GM18873 (cell line): Measurements from ENCODE around the gene ZNF28.
A peak's percentile ranks its signal among the peaks of the same experiment; 100 is the strongest.
"Not testable (repeated sequence)": the region's sequence is repeated elsewhere in the genome, so short reads cannot be mapped to it uniquely, and the experiment has no call there.

Experiments used
- ATAC-seq: cut with Tn5 transposase; IDR thresholded peaks from one replicate; pipeline ENCODE4 v1.9.1; 2021; ENCODE audit warnings: mild to moderate bottlenecking, moderate library complexity, moderate number of reproducible peaks; ENCODE audit not compliant: unreplicated experiment, low FRiP score

Gene ZNF28

DNA sequence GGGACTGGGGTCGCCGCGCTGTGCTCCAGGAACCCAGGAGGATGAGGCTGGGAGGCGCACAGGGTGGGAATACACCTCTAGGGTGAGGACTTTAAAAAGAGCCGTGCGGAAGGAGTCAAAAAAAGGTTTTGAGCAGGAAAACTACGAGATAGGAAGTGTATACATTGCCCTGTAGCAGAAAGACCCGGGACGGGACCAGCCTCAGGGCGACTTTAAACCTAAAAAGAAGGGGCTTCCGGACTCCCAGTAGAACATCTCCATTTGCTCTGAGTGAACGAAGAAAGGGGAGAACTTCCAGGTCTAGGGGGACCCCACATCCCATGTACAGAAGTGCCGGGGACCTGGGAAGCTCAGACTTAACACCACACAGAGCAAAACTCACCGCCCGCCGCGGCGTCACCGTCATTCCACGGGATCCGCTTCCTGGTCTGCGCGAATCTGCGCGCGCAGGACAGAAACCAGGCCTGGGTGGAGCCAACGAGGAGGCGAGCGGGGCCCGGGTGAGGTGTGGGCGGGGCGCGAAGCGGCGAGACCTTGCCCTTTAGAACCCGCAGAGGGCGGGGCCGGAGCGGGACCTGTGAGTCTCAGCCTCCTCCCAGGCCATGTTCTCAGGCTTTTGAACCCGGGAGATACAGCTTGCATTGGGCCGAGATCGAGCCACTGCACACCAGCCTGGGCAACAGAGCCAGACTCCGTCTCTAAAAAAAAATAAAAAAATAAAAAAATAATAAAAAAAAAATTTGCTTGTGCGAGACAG lies at the start of gene ZNF28:
ZNF28 (minus strand) TSS at position 430 of the 757 bp plus-strand sequence. CDS start 3,675 bp downstream, outside the sequence.
- not testable (repeated sequence) for ATAC-seq

DNA sequence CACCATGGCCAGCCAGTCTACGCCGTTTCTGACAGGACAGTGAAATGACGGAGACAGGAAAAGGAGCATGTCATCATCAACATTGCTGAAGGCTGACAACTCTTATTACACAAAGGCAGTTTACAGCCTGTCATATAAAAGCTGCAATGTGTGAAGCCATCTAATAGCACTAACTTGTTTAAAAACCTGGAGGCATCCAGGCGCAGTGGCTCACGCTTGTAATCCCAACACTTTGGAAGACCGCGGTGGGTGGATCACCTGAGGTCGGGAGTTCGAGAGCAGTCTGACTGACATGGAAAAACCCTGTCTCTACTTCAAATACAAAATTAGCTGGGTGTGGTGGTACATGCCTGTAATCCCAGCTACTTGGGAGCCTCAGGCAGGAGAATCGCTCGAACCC lies 46.6 kb upstream of the ZNF28 start:
- ATAC-seq, result not testable (repeated sequence)

DNA sequence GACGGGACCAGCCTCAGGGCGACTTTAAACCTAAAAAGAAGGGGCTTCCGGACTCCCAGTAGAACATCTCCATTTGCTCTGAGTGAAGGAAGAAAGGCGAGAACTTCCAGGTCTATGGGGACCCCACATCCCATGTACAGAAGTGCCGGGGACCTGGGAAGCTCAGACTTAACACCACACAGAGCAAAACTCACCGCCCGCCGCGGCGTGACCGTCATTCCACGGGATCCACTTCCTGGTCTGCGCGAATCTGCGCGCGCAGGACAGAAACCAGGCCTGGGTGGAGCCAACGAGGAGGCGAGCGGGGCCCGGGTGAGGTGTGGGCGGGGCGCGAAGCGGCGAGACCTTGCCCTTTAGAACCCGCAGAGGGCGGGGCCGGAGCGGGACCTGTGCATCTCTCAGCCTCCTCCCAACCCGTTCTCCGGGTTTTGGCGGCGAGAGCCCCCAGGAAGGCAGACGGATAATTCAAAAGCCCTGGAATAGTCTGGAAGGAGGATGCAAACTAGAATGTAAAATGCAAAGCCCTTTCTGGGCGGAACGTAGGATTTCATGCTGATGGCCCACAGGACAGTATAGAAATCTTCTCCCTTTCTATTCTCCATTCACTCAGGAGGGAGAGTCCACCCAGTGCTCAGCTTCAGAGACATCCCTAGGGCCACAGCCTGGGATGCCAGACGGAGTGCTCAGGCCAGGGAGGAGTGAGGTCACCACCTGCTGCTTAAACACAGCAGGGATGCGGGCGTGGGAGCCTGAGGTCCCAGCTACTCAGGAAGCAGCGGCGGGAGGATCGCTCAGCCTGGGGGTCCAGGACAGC lies 36.2 kb upstream of the ZNF28 start, which contains the start of gene ZNF468:
ZNF468 (minus strand) TSS at position 242 of the 814 bp plus-strand sequence. CDS start 3,347 bp downstream, outside the sequence.
- ATAC-seq, result peak; percentile 83

DNA sequence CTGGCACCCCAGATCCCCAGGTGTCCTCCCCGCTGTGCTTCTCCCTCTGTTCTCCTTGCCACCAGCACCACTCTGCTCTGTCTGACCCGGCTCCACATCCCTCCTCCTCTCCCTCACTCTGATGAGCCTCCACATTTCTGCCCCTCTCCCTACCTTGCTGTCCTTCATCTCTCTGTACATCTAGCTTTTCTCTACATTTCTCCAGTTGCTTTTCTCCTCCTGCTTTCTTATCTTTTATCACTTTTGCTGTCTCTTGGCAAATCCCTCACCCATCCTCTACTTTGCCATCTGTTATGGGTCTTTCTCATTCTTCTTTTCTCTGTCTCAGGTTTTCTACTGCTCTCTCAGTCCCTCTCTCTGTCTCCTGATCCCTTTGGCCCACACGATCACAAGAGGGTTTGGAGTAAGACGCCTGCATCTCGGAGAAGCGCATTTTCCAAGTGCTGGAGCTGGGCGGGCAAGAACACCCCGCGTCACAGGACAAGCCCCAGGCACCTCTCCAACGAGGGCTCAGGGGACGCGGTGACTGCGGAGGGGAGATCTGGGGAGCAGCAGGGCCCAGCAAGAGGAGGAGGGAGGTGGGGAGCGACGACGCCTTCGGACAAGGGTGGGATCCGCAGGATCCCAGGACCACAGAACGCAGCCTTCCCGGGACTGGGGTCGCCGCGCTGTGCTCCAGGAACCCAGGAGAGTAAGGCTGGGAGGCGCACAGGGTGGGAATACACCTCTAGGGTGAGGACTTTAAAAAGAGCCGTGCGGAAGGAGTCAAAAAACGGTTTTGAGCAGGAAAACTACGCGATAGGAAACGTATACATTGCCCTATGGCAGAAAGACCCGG lies 35.3 kb upstream of the ZNF28 start:
- ATAC-seq, result not testable (repeated sequence)

DNA sequence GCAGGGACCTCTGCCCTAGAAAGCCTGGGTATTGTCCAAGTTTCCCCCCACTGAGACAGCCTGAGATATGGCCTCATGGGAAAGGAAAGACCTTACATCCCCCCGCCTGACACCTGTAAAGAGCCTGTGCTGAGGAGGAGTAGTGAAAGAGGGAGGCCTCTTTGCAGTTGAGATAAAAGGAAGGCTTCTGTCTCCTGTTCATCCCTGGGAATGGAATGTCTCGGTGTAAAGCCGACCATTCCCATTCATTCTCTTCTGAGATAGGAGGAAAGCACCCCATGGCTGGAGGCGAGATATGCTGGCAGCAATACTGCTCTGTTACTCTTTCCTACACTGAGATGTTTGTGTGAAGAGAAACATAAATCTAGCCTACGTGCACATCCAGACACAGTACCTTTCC lies 25.9 kb upstream of the ZNF28 start:
- ATAC-seq, result not testable (repeated sequence)

DNA sequence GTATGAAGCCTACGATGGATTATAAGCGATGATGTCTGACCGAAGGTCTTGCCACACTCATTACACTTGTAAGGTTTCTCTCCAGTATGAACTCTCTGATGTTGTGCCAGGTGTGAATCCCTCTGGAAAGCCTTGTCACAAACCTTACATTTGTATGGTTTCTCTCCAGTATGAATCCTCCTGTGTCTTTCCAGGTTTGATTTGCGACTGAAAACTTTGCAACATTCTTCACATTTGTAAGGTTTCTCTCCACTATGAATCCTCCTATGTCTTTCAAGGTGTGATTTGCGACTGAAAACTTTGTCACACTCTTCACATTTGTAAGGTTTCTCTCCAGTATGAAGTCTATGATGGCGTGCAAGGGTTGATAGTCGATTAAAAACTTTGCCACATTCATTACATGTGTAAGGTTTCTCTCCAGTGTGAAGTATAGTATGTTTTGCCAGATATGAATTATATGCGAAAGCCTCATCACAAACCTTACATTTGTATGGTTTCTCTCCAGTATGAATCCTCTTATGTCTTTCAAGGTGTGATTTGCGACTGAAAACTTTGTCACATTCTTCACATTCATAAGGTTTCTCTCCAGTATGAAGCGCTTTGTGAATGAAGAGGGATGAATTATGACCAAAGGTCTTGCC lies 19.5 kb upstream of the ZNF28 start:
- not testable (repeated sequence) for ATAC-seq

DNA sequence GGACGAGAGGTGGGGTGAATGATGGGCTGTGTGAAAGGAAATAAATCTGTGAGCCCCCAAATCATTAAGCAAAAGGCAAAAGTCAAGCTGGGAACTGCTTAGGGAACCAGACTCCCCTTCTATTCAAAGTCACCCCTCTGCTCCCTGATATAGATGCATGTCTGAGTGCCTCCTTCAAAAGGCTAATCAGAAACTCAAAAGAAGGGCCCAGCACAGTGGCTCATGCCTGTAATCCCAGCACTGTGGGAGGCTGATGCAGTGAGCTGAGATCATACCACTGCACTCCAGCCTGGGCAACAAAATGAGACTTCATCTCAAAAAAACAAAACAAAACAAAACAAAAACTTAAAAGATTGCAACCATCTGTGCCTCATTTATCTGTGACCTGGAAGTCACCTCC lies 12.9 kb upstream of the ZNF28 start:
- not testable (repeated sequence) for ATAC-seq

DNA sequence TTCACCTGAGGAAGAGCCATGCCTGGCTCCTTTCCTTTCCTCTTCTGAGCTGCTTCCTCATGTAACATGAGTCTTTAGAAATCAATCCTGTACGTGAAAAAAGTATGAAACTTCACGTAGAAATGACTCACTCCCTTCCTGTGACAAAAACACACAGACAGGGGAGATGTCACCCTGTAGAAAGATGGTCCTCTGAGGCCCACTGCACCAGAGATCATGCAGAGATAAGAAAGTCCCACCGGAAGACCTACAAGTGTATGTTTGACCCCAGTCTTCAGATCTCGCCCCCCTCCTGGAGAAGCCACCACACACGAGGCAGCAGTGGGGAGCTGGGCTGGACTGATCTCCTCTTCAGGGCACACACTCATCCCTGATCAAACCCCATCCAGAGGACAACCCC lies 12.1 kb upstream of the ZNF28 start:
- not testable (repeated sequence) for ATAC-seq

DNA sequence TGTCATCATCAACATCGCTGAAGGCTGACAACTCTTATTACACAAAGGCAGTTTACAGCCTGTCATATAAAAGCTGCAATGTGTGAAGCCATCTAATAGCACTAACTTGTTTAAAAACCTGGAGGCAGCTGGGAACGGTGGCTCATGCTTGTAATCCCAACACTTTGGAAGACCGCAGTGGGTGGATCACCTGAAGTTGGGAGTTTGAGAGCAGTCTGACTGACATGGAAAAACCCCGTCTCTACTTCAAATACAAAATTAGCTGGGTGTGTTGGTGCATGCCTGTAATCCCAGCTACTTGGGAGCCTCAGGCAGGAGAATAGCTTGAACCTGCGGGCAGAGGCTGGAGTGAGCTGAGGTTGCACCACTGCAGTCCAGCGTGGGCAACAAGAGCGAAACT lies 8.4 kb upstream of the ZNF28 start:
- not testable (repeated sequence) for ATAC-seq

DNA sequence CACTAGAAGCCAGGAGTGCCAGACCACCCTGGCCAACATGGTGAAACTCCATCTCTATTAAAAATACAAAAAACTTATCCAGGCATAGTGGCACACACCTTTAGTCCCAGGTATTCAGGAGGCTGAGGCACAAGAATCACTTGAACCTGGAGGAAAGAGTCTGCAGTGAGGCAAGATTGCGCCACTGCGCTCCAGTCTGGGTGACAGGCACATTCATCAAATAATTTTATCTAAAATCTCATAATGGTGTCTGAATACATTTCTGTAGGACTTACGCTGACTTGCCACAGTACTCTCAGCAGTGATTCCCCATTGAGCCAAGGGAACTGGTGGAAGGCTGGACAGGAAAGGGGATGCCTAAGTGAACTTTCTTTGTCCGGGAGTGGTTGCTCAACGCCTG lies 4.3 kb upstream of the ZNF28 start:
- no peak for ATAC-seq

DNA sequence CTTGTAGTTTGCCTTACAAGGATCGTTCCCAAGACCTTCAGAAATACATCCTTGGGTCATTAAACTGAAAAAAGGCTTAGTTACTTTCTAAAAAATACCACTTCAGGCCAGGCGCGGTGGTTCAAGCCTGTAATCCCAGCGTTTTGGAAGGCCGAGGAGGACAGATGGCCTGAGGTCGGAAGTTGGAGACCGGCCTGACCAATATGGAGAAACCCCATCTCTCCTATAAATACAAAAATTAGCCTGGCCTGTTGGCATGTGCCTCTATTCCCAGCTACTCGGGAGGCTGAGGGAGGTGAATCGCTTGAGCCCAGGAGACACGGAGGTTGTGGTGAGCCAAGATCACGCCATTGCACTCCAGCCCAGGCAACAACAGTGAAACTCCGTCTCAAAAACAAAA lies 2.2 kb upstream of the ZNF28 start:
- ATAC-seq, result no peak

DNA sequence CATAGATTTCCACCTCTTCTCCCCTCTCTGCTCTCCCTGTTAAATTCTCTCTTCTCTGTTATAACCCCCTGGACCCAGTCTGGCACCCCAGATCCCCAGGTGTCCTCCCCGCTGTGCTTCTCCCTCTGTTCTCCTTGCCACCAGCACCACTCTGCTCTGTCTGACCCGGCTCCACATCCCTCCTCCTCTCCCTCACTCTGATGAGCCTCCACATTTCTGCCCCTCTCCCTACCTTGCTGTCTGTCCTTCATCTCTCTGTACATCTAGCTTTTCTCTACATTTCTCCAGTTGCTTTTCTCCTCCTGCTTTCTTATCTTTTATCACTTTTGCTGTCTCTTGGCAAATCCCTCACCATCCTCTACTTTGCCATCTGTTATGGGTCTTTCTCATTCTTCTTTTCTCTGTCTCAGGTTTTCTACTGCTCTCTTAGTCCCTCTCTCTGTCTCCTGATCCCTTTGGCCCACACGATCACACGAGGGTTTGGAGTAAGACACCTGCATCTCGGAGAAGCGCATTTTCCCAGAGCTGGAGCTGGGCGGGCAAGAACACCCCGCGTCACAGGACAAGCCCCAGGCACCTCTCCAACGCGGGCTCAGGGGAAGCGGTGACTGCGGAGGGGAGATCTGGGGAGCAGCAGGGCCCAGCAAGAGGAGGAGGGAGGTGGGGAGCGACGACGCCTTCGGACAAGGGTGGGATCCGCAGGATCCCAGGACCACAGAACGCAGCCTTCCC lies 795 bp downstream of the ZNF28 start:
- ATAC-seq, result not testable (repeated sequence)

DNA sequence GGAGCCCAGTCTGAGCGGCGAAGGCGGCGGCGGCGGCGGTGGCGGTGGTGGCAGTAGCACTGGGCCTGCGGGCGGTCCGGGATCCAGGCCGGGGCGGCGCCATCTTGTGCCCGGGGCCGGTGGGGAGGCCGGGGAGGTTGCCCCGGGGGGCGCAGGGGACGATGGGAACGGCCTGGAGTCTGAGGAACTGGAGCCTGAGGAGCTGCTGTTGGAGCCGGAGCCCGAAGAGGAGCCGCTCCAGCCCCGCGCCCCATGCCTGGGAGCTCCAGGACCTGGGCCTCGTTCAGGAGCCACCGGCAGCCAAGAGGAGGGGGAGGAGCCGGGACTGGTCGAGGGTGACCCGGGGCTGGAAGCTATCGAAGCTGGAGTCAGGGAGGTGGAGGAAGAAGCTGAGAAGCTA lies 11.6 kb downstream of the ZNF28 start:
- ATAC-seq, result no peak

DNA sequence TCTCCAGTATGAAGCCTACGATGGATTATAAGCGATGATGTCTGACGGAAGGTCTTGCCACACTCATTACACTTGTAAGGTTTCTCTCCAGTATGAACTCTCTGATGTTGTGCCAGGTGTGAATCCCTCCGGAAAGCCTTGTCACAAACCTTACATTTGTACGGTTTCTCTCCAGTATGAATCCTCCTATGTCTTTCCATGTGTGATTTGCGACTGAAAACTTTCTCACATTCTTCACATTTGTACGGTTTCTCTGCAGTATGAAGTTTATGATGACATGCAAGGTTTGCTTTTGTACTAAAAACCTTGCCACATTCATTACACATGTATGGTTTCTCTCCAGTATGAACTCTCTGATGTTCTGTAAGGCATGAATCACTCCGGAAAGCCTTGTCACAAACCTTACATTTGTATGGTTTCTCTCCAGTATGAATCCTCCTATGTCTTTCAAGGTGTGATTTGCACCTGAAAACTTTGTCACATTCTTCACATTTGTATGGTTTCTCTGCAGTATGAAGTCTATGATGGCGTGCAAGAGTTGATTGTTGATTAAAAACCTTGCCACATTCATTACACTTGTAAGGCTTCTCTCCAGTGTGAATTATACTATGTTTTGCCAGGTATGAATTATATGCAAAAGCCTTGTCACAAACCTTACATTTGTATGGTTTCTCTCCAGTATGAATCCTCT lies 21.3 kb downstream of the ZNF28 start:
- not testable (repeated sequence) for ATAC-seq

DNA sequence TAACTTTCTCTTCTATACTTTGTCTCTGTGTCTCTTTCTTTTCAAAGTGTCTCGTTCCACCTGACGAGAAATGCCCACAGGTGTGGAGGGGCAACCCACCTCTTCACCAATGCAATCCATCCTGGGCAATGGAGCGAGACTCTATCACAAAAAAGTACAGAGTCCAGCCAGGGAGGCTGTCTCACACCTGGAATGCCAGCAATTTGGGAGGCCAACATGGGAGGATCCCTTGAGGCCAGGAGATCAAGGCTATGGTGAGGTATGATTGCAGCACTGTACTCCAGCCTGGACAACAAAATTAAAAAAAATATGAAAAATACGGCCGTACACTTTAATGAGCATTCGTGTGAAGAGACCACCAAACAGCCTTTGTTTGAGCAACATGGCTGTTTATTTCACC lies 32.0 kb downstream of the ZNF28 start:
- no peak for ATAC-seq

DNA sequence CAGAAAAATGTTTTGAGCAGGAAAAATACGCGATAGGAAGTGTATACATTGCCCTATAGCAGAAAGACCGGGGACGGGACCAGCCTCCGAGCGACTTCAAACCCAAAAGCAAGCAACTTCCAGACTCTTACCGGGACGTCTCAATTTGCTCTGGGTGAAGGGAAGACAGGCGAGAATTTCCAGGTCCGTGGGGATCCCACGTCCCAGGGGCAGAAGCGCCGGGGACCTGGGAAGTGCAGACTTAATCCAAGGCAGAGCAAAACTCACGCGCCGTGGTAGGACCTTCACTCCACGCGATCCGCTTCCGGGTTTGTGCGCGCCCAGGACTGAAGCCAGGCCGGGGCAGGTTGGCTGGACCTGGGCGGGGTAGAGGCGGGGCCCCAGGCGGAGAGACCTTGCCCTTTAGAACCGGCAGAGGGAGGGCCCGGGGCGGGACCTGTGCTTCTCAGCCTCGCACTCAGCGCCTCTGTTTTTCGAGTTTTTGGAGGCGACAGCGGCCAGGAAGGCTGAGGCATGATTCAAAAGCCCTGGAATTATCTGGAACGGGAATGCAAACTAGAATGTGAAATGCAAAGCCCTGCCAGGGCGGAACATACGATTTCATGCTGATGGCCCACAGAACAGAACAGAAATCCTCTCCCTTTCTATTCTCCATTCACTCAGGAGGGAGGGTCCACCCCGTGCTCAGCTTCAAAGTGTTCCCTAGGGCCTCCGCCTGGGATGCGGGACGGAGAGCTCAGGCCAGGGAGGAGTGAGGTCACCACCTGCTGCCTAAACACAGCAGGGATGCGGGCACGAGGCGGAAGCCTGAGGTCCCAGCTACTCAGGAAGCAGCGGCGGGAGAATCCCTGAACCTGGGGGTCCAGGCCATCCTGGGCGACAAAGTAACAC lies 34.7 kb downstream of the ZNF28 start, which contains the start of gene ZNF600:
ZNF600 (minus strand) TSS at position 328 of the 891 bp plus-strand sequence. CDS start 7,903 bp downstream, outside the sequence.
- ATAC-seq, result not testable (repeated sequence)

DNA sequence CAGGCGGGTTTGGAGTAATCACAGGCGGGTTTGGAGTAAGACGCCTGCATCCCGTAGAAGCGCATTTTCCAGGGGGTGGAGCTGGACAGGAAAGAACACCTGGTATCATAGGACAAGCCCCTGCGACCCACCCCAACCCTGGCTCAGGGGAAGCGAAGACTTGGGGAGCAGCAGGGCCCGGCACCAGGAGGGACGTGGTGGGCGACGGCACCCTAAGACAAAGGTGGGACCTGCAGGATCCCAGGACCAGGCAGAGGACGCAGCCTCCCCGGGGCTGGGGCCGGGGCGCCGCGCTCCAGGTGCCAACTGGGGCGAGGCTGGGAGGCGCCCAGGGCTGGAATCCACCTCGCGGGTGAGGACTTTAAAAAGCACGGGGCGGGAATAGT lies 35.4 kb downstream of the ZNF28 start:
- no peak for ATAC-seq

DNA sequence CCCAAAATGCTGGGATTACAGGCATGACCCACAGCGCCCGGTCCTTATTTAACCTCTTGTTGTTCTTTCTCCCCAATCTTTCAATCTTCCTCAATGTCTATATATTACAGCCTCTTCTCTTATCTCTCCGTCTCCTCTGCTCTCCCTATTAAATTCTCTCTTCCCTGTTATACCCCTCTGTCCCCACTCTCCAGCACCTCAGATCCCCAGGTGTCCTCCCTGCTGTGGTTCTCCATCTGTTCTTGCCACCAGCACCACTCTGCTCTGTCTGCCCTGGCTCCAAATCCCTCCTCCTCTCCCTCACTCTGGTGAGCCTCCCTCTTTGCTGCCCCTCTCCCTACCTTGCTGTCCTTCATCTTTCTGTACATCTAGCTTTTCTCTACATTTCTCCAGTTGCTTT lies 35.9 kb downstream of the ZNF28 start:
- no peak for ATAC-seq
